ENCODE measurements around the gene SLC25A30. TPM values are rescaled to one million over a fixed set of nuclear protein-coding genes. Genes with fewer than 3 reads are reported as not detected.

Gene SLC25A30
- total and polyA plus RNA-seq, 4 donors, result 5.4 to 59.2 (median 17.8) TPM

GRCh38 chr13:45436332-45436731 is 18.2 kb upstream of the SLC25A30 start:
- no peak overlapping the region for H3K4me3 ChIP-seq (ENCODE audit: low read depth in 1 of 3, low read length in 3 of 3)
- H3K9me3 ChIP-seq (ENCODE audit: control insufficient read depth in 4 of 4, low read length in 3 of 4), result no peaks in the 10 kb centered on the region
- no peaks in the 10 kb centered on the region for H3K27me3 ChIP-seq (ENCODE audit: control insufficient read depth in 4 of 4, insufficient read depth in 4 of 4, low read length in 3 of 4)
- no peak overlapping the region for H3K9ac ChIP-seq (ENCODE audit: low read depth in 1 of 2, low read length in 2 of 2)
- TF ChIP-seq EGR1 (IDR thresholded peaks at IDR 0.05; ENCODE audit: low read depth in 2 of 2), result no peak
- TF ChIP-seq MAX (IDR thresholded peaks at IDR 0.05), result peak; percentile 19
- TF ChIP-seq FOXA2 (IDR thresholded peaks at IDR 0.05), result no peak
- TF ChIP-seq YY1 (IDR thresholded peaks at IDR 0.05), result peak; percentile 62
- TF ChIP-seq RXRA (IDR thresholded peaks at IDR 0.05), result peak in 1 of 2 donors; percentile 57
- TF ChIP-seq HNF4A (conservative IDR thresholded peaks at IDR 0.05), result peak in 1 of 2 donors; percentile 47
- 53% methylated on average over 9 of the region's 9 CpGs for WGBS
- peak overlapping the region in 1 of 2 donors; percentile 28 for H3K27ac ChIP-seq (ENCODE audit: low read depth in 1 of 2, low read length in 2 of 2)
- H3K4me1 ChIP-seq (ENCODE audit: control insufficient read depth in 4 of 4, insufficient read depth in 4 of 4, low read length in 3 of 4), result peaks cover 2 to 44% (median 15%) of the 10 kb centered on the region in 4 donors
- DNase-seq (ENCODE audit: low spot score), result no peak
- H3K36me3 ChIP-seq (ENCODE audit: control insufficient read depth in 4 of 4, insufficient read depth in 3 of 4, low read depth in 1 of 4, low read length in 3 of 4), result no peaks in the 10 kb centered on the region

GRCh38 chr13:45434556-45435371 is 16.6 kb upstream of the SLC25A30 start:
- Histone ChIP-seq H3K9me3 (ENCODE audit: control insufficient read depth in 4 of 4, low read length in 3 of 4) (no peaks in the 10 kb centered on the region), H3K27ac (ENCODE audit: low read depth in 1 of 2, low read length in 2 of 2) (peak overlapping the region; percentile 80 to 94), H3K27me3 (ENCODE audit: control insufficient read depth in 4 of 4, insufficient read depth in 4 of 4, low read length in 3 of 4) (no peaks in the 10 kb centered on the region), H3K4me1 (ENCODE audit: control insufficient read depth in 4 of 4, insufficient read depth in 4 of 4, low read length in 3 of 4) (peaks cover 2 to 31% (median 11%) of the 10 kb centered on the region in 4 donors), H3K36me3 (ENCODE audit: control insufficient read depth in 4 of 4, insufficient read depth in 3 of 4, low read depth in 1 of 4, low read length in 3 of 4) (no peaks in the 10 kb centered on the region), H3K9ac (ENCODE audit: low read depth in 1 of 2, low read length in 2 of 2) (peak overlapping the region in 1 of 2 donors; percentile 54), H3K4me3 (ENCODE audit: low read depth in 1 of 3, low read length in 3 of 3) (peak overlapping the region in 1 of 3 donors; percentile 17)
- WGBS, result 40% methylated on average over 8 of the region's 8 CpGs
- DNase-seq (ENCODE audit: low spot score), result no peak
- TF ChIP-seq JUND (IDR thresholded peaks at IDR 0.05) (peak; percentile 11 to 60), EGR1 (IDR thresholded peaks at IDR 0.05; ENCODE audit: low read depth in 2 of 2) (no peak), HNF4A (conservative IDR thresholded peaks at IDR 0.05) (peak; percentile 36 to 56), CTCF (IDR thresholded peaks at IDR 0.05; ENCODE audit: low read depth, low read length, missing input control) (no peak), GABPA (IDR thresholded peaks at IDR 0.05 in 1 of 2, conservative IDR thresholded peaks at IDR 0.05 in 1 of 2) (no peak), ZBTB33 (IDR thresholded peaks at IDR 0.05) (peak; percentile 50), RAD21 (IDR thresholded peaks at IDR 0.05) (no peak), SP1 (IDR thresholded peaks at IDR 0.05) (peak; percentile 69), RXRA (IDR thresholded peaks at IDR 0.05) (peak; percentile 46 to 78), FOXA2 (IDR thresholded peaks at IDR 0.05) (peak; percentile 56), YY1 (IDR thresholded peaks at IDR 0.05) (peak; percentile 91), TAF1 (conservative IDR thresholded peaks at IDR 0.05) (peak; percentile 98), NR2F2 (IDR thresholded peaks at IDR 0.05) (no peak), FOXA1 (IDR thresholded peaks at IDR 0.05) (no peak), HNF4G (IDR thresholded peaks at IDR 0.05) (no peak), REST (IDR thresholded peaks at IDR 0.05) (peak; percentile 94), ATF3 (IDR thresholded peaks at IDR 0.05) (peak; percentile 62), MAX (IDR thresholded peaks at IDR 0.05) (peak; percentile 1)
